Neuron (in vitro differentiated cells): ENCODE results near the gene CGB3.

Experiments used
- H2AFZ ChIP-seq: one replicate; pipeline ENCODE4 v1.6.1; 2013; ENCODE audit warnings: low read depth, mild to moderate bottlenecking, inconsistent platforms, low read length, moderate library complexity
- H3K27me3 ChIP-seq: one replicate; pipeline ENCODE4 v1.6.1; 2013; ENCODE audit warnings: low read length; ENCODE audit not compliant: insufficient read depth
- H3K36me3 ChIP-seq: one replicate; pipeline ENCODE4 v1.6.1; 2013; ENCODE audit warnings: low read length; ENCODE audit not compliant: insufficient read depth
- H3K4me1 ChIP-seq: one replicate; pipeline ENCODE4 v1.6.1; 2013; ENCODE audit warnings: low read length; ENCODE audit not compliant: insufficient read depth
- H3K4me3 ChIP-seq: 2 replicates; pipeline ENCODE4 v1.5.1; 2013; ENCODE audit warnings: mild to moderate bottlenecking, low read length, moderate library complexity
- H3K9me3 ChIP-seq: one replicate; pipeline ENCODE4 v1.6.1; 2013; ENCODE audit warnings: low read length

CGB3 gene

DNA sequence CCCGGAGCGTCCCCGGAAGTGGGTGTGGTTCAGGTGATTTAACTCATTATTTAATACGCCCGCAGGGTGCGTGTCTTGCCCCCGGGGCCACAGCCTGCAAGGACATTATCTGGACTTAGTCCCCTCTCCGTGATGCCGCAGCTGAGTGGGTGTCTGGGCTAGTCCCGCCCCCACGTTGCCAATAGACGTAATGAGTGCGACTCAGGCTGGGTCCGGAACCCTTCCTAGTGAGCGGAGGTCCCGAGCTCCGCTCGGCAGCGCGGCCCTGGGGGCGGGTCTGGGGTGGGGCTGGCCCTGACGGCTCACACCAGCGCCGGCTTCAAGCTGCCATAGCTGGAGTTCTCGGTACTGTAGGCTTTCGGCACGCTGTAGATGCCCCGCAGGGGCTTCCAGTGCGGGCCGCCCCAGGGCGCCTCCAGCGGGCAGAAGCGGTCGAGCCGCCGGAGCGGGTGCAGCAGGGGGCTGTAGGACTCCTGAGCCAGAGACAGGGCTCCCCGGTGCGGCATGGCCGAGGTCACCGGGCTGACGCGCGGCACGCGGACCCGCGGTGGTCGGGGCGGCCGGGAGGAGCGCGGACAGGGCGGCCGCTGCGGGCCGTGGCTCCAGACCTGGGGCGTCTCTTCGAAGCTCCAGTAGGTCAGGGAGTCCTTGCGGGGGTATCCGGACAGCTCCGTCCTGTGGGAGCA is 6.3 kb downstream of the CGB3 start:
- Histone ChIP-seq H3K27me3 (no peaks in the 10 kb centered on the region), H3K9me3 (peaks cover 16% of the 10 kb centered on the region), H3K36me3 (peaks cover 34% of the 10 kb centered on the region), H2AFZ (no peak overlapping the region), H3K4me1 (peaks cover 3% of the 10 kb centered on the region), H3K4me3 (no peak overlapping the region)

GRCh38 chr19:49017041-49017665 is 7.0 kb downstream of the CGB3 start, which contains the start of gene LHB:
Gene LHB, minus strand, starts transcription at chr19:49017091. Its CDS starts 10 bp downstream, at chr19:49017081.
- H3K9me3 ChIP-seq = peaks cover 16% of the 10 kb centered on the region
- H3K36me3 ChIP-seq = peaks cover 40% of the 10 kb centered on the region
- no peaks in the 10 kb centered on the region for H3K27me3 ChIP-seq
- no peak within 1 kb of the TSS for H2AFZ ChIP-seq
- H3K4me1 ChIP-seq = peaks cover 3% of the 10 kb centered on the region
- no peak within 1 kb of the TSS for H3K4me3 ChIP-seq

GRCh38 chr19:49016067-49016839 is 7.9 kb downstream of the CGB3 start:
- no peak overlapping the region for H2AFZ ChIP-seq
- no peak overlapping the region for H3K4me3 ChIP-seq
- H3K4me1 ChIP-seq = peaks cover 3% of the 10 kb centered on the region
- peaks cover 16% of the 10 kb centered on the region for H3K9me3 ChIP-seq
- H3K27me3 ChIP-seq = no peaks in the 10 kb centered on the region
- peaks cover 48% of the 10 kb centered on the region for H3K36me3 ChIP-seq

DNA sequence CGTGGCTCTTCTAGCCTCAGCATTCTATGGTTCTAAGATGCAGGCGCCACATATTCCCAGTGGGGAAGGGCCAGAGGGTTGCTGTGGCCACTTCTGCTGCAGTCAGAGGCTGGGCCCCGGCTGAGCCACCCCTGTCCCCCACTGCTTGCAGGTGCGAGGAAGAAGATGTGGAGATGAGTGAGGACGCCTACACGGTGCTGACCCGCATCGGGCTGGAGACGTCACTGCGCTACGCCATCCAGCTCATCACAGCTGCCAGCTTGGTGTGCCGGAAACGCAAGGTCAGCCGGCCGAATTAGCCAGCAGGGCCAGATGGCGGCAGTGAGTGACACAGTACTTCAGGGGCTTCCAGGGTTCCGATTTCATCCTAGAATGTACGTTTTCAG is 9.3 kb downstream of the CGB3 start:
- no peak overlapping the region for H3K4me3 ChIP-seq
- peaks cover 16% of the 10 kb centered on the region for H3K9me3 ChIP-seq
- no peaks in the 10 kb centered on the region for H3K27me3 ChIP-seq
- H2AFZ ChIP-seq = no peak overlapping the region
- peaks cover 61% of the 10 kb centered on the region for H3K36me3 ChIP-seq
- H3K4me1 ChIP-seq = no peaks in the 10 kb centered on the region

DNA sequence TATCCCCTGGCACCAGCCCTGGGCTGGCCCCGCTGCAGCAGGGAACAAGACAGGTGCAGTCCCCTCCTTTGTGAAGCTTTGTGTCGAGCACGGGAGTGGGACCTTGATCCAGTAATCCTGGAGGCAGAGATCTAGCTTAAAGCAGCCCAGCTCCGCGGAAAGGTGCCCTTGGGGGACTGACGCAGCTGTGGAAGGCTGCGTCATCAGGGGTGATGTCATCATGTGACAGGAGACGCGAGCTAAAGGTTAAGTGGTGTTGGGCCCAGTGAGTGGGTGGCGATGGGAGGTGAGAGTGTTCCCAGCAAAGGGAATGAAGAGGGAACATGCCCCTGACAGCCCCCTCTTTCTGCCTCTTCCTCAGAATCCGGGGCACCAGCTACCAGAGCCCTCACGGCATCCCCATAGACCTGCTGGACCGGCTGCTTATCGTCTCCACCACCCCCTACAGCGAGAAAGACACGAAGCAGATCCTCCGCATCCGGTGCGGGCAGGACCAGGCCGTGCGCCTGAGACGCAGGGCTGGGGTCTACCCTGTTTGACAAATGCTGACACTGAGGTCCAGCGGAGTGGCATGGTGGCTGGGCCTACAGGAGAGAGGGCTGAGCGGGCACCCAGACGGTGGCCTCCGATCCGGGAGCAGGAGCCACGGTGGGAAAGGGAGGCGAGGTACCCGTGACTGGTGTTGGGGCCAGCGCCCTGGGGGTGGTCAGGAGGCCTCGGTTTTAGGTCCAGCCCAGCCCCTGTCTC is 9.8 kb downstream of the CGB3 start:
- Histone ChIP-seq H3K9me3 (peaks cover 16% of the 10 kb centered on the region), H3K36me3 (peaks cover 65% of the 10 kb centered on the region), H3K27me3 (no peaks in the 10 kb centered on the region), H3K4me1 (no peaks in the 10 kb centered on the region), H3K4me3 (no peak overlapping the region), H2AFZ (no peak overlapping the region)

- Histone ChIP-seq H3K36me3 (peaks cover 69% of the 10 kb centered on the region), H3K4me3 (no peak overlapping the region), H3K27me3 (no peaks in the 10 kb centered on the region), H2AFZ (no peak overlapping the region), H3K4me1 (no peaks in the 10 kb centered on the region), H3K9me3 (peaks cover 5% of the 10 kb centered on the region)
These were observed 12.9 kb downstream of the CGB3 start for GRCh38 chr19:49011194-49011593.

GRCh38 chr19:49010453-49010852 is 13.7 kb downstream of the CGB3 start:
- Histone ChIP-seq H3K9me3 (no peaks in the 10 kb centered on the region), H3K4me1 (no peaks in the 10 kb centered on the region), H3K36me3 (peaks cover 67% of the 10 kb centered on the region), H3K27me3 (no peaks in the 10 kb centered on the region), H2AFZ (no peak overlapping the region), H3K4me3 (no peak overlapping the region)

DNA sequence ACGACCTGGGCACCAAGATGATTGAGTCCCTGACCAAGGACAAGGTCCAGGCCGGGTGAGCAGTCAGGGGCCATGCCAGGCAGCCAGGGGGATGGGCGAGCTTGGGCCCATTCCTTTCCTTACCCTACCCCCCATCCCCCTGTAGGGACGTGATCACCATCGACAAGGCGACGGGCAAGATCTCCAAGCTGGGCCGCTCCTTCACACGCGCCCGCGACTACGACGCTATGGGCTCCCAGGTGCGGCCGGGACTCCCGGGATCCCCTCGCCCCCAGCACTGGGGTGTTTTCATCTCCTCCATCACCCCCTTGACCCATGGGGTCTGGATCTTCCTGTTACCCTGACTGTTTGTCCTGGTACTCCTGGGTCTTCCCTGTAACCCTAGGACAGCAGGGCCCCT is 14.3 kb downstream of the CGB3 start:
- H2AFZ ChIP-seq = no peak overlapping the region
- no peaks in the 10 kb centered on the region for H3K4me1 ChIP-seq
- no peaks in the 10 kb centered on the region for H3K9me3 ChIP-seq
- peaks cover 67% of the 10 kb centered on the region for H3K36me3 ChIP-seq
- H3K27me3 ChIP-seq = no peaks in the 10 kb centered on the region
- H3K4me3 ChIP-seq = no peak overlapping the region

GRCh38 chr19:49006905-49007304 is 17.2 kb downstream of the CGB3 start:
- no peaks in the 10 kb centered on the region for H3K27me3 ChIP-seq
- peaks cover 65% of the 10 kb centered on the region for H3K36me3 ChIP-seq
- no peaks in the 10 kb centered on the region for H3K9me3 ChIP-seq
- H3K4me1 ChIP-seq = no peaks in the 10 kb centered on the region
- no peak overlapping the region for H2AFZ ChIP-seq
- no peak overlapping the region for H3K4me3 ChIP-seq

- Histone ChIP-seq H3K36me3 (peaks cover 51% of the 10 kb centered on the region), H3K9me3 (no peaks in the 10 kb centered on the region), H3K4me1 (no peaks in the 10 kb centered on the region), H2AFZ (no peak overlapping the region), H3K4me3 (no peak overlapping the region), H3K27me3 (no peaks in the 10 kb centered on the region)
These were observed 19.0 kb downstream of the CGB3 start for GRCh38 chr19:49004964-49005614.

GRCh38 chr19:49004133-49004532 is 20.0 kb downstream of the CGB3 start:
- Histone ChIP-seq H3K36me3 (peaks cover 44% of the 10 kb centered on the region), H3K4me3 (no peak overlapping the region), H3K9me3 (no peaks in the 10 kb centered on the region), H3K27me3 (no peaks in the 10 kb centered on the region), H2AFZ (no peak overlapping the region), H3K4me1 (no peaks in the 10 kb centered on the region)

- Histone ChIP-seq H2AFZ (no peak overlapping the region), H3K9me3 (no peaks in the 10 kb centered on the region), H3K27me3 (no peaks in the 10 kb centered on the region), H3K4me3 (no peak overlapping the region), H3K36me3 (peaks cover 20% of the 10 kb centered on the region), H3K4me1 (peaks cover 4% of the 10 kb centered on the region)
These were observed 24.4 kb downstream of the CGB3 start for GRCh38 chr19:48999481-49000325.
